Small intestine (tissue), 7 donors: ENCODE measurements around the gene SIGLEC1. TPM values are rescaled to one million over a fixed set of nuclear protein-coding genes. Genes with fewer than 3 reads are reported as not detected.
A peak's percentile ranks its signal among the peaks of the same experiment; 100 is the strongest.

Experiments used
- DNase-seq, 2 donors: peaks; one replicate each; pipeline versions ENCODE4 v3.0.0 to v3.0.0-alpha.2; 2013
- FAIRE-seq: peaks from 2 replicates; lab custom pipeline; 2012; peaks lifted over from hg19 to GRCh38; lab: Jason Lieb, UNC
- H3K27ac ChIP-seq, 3 donors: one replicate each; pipeline ENCODE4 v1.5.1; 2013; ENCODE audit warnings: low read length in 2 of 3, mild to moderate bottlenecking in 2 of 3, control low read depth in 1 of 3, inconsistent platforms in 1 of 3, low read depth in 1 of 3, moderate library complexity in 1 of 3
- H3K27me3 ChIP-seq, 3 donors: one replicate each; pipeline ENCODE4 v1.6.1; 2013; ENCODE audit warnings: low read length in 3 of 3, inconsistent platforms in 1 of 3; ENCODE audit not compliant: control insufficient read depth in 3 of 3, insufficient read depth in 3 of 3
- H3K36me3 ChIP-seq, 3 donors: one replicate each; pipeline ENCODE4 v1.6.1; 2013; ENCODE audit warnings: low read length in 3 of 3, inconsistent platforms in 1 of 3, low read depth in 1 of 3, mild to moderate bottlenecking in 1 of 3, moderate library complexity in 1 of 3; ENCODE audit not compliant: control insufficient read depth in 3 of 3, insufficient read depth in 2 of 3
- H3K4me1 ChIP-seq, 3 donors: one replicate each; pipeline ENCODE4 v1.6.1; 2013; ENCODE audit warnings: low read length in 2 of 3, inconsistent platforms in 1 of 3, low read depth in 1 of 3, mild to moderate bottlenecking in 1 of 3, moderate library complexity in 1 of 3; ENCODE audit not compliant: control insufficient read depth in 3 of 3, insufficient read depth in 2 of 3
- H3K4me3 ChIP-seq, 3 donors: one replicate each; pipeline ENCODE4 v1.5.1; 2013; ENCODE audit warnings: low read length in 3 of 3, control low read depth in 1 of 3, inconsistent platforms in 1 of 3, low read depth in 1 of 3, mild to moderate bottlenecking in 1 of 3, moderate library complexity in 1 of 3
- H3K9me3 ChIP-seq, 2 donors: one replicate each; pipeline ENCODE4 v1.6.1; 2013; ENCODE audit warnings: low read depth in 1 of 2, low read length in 1 of 2; ENCODE audit not compliant: control insufficient read depth in 2 of 2, insufficient read depth in 1 of 2
- WGBS, 3 donors: extraction: QIAGEN DNeasy Blood & Tissue Kit; methylation state at CpG; one replicate each; pipeline ENCODE4 v1.1.7; 2013; 5-methylcytosine and 5-hydroxymethylcytosine counted together
- polyA plus RNA-seq, 4 donors: library from polyadenylated mRNA; stranded (reverse) in 3 of 4; unstranded in 1 of 4; fragments of 200-250 nt in 3 of 4; fragments of 120-200 nt in 1 of 4; gene quantifications; one replicate each; pipeline versions ENCODE4 v1.2.1 to v1.2.3, GENCODE V29; 2013
- donor health status: healthy with polysubstance abuse.
- donor health status: control.
- donor health status: control.
- donor health status: Bipolar disorder and iron deficiency.
- donor health status: healthy.

The SIGLEC1 gene
- polyA plus RNA-seq, 4 donors, result 0.22 to 6.3 (median 2.3) TPM

DNA sequence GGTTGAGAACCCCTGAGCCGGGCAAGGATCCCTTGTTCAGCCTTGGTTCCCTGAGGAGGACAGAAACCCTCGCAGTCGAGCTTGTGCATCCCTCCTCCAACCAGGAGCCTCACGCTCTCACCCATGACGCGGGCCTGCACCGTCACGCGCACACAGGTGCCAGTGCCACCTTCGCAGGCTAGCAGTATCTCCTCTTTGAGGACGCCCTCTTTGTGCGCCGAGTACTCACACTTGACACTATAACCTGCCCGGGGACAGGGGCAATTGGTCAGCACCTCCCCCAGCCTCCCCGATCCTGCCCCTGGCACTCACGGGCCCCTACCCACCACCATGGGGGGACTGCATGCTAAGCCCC is 41.9 kb upstream of the SIGLEC1 start:
- DNase-seq (no peak), FAIRE-seq (no peak)
- 93 to 98% (median 95%) methylated on average over 16 of the region's 16 CpGs for WGBS, 3 donors
- Histone ChIP-seq H3K9me3 (no peaks in the 10 kb centered on the region), H3K36me3 (peaks cover 0 to 53% (median 0%) of the 10 kb centered on the region in 3 donors), H3K4me3 (no peak overlapping the region), H3K27ac (no peak overlapping the region), H3K4me1 (peaks cover 0 to 9% (median 3%) of the 10 kb centered on the region in 3 donors), H3K27me3 (peaks cover 0 to 21% (median 0%) of the 10 kb centered on the region in 3 donors)

GRCh38 chr20:3753501-3754275 is 41.3 kb upstream of the SIGLEC1 start:
- Histone ChIP-seq H3K27me3 (peaks cover 0 to 26% (median 0%) of the 10 kb centered on the region in 3 donors), H3K4me1 (peaks cover 0 to 9% (median 3%) of the 10 kb centered on the region in 3 donors), H3K9me3 (no peaks in the 10 kb centered on the region), H3K27ac (no peak overlapping the region), H3K4me3 (no peak overlapping the region), H3K36me3 (peaks cover 0 to 47% (median 0%) of the 10 kb centered on the region in 3 donors)
- DNase-seq, result no peak
- no peak for FAIRE-seq
- WGBS, 3 donors, result 86 to 92% (median 88%) methylated on average over 20 to 26 of the region's 26 CpGs

- Histone ChIP-seq H3K9me3 (no peaks in the 10 kb centered on the region), H3K4me1 (peaks cover 0 to 13% (median 3%) of the 10 kb centered on the region in 3 donors), H3K36me3 (peaks cover 0 to 45% (median 0%) of the 10 kb centered on the region in 3 donors), H3K4me3 (no peak overlapping the region), H3K27ac (no peak overlapping the region), H3K27me3 (peaks cover 0 to 29% (median 0%) of the 10 kb centered on the region in 3 donors)
- FAIRE-seq (no peak), DNase-seq (peak; percentile 64 to 72)
- WGBS, 3 donors, result 42 to 61% (median 43%) methylated on average over 4 of the region's 4 CpGs
Observed at GRCh38 chr20:3753098-3753497, 40.7 kb upstream of the SIGLEC1 start.

DNA sequence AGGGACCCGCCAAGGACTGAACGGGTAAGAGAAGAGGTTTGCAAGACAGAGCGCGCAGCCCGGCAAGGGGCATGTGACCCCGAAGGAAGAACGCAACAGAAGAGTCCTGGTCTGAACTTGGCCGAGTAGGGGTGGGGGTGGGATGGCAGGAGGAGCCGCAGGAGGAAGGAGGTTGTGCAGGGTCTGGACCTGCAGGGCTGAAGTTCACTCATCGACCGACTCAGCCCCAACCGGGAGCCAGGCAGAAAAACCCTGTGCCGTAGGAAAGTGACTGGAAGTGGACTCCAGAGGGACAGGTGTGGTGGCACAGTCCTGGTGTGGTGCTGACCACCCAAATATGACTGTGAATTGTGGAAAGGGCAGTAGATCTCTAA is 40.0 kb upstream of the SIGLEC1 start:
- peak overlapping the region in 2 of 3 donors; percentile 18 to 42 for H3K4me3 ChIP-seq
- peak in 1 of 2 donors; percentile 57 for DNase-seq
- no peaks in the 10 kb centered on the region for H3K9me3 ChIP-seq
- 21 to 45% (median 24%) methylated on average over 13 of the region's 13 CpGs for WGBS, 3 donors
- H3K27me3 ChIP-seq, result peaks cover 0 to 29% (median 0%) of the 10 kb centered on the region in 3 donors
- H3K27ac ChIP-seq, result no peak overlapping the region
- H3K36me3 ChIP-seq, result peaks cover 0 to 46% (median 0%) of the 10 kb centered on the region in 3 donors
- peaks cover 0 to 19% (median 3%) of the 10 kb centered on the region in 3 donors for H3K4me1 ChIP-seq
- no peak for FAIRE-seq

GRCh38 chr20:3751675-3752385 is 39.4 kb upstream of the SIGLEC1 start:
- H3K4me3 ChIP-seq, result peak overlapping the region in 2 of 3 donors; percentile 18 to 42
- peaks cover 0 to 23% (median 5%) of the 10 kb centered on the region in 3 donors for H3K4me1 ChIP-seq
- DNase-seq, result peak; percentile 72 to 79
- H3K27me3 ChIP-seq, result peaks cover 0 to 29% (median 0%) of the 10 kb centered on the region in 3 donors
- H3K27ac ChIP-seq, result no peak overlapping the region
- H3K9me3 ChIP-seq, result no peaks in the 10 kb centered on the region
- FAIRE-seq, result no peak
- H3K36me3 ChIP-seq, result peaks cover 0 to 50% (median 0%) of the 10 kb centered on the region in 3 donors
- 14 to 48% (median 30%) methylated on average over 91 to 95 of the region's 95 CpGs for WGBS, 3 donors

- 24 to 63% (median 45%) methylated on average over 18 to 31 of the region's 31 CpGs for WGBS, 3 donors
Observed at GRCh38 chr20:3751305-3751674, 38.9 kb upstream of the SIGLEC1 start.

DNA sequence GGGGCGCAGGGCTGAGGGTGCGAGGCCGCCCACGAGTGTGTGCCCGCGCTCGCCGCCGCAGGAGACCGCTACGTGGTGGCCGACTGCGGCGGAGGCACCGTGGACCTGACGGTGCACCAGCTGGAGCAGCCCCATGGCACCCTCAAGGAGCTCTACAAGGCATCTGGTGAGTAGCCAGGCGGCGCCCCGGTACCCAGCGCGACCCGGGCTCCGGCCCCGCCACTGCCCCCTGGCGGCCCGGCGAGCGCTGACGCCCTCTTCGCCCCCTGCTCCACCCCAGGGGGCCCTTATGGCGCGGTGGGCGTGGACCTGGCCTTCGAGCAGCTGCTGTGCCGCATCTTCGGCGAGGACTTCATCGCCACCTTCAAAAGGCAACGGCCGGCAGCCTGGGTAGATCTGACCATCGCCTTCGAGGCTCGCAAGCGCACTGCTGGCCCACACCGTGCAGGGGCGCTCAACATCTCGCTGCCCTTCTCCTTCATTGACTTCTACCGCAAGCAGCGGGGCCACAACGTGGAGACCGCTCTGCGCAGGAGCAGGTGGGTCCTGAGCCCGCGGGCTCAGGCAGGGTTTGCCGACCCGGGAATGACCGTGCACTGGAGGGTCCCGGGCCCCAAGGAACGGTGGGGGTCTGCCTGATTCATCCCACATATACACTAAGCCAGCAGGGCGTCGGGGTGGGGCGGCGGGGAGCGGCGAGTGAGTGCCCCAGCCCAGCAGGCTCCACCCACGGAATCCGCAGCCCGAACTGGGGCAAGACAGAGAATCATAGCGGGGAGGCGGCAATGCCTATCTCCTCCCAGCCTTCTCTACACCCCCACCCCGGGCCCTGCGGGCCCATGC is 37.5 kb upstream of the SIGLEC1 start:
- Histone ChIP-seq H3K4me1 (peaks cover 0 to 23% (median 7%) of the 10 kb centered on the region in 3 donors), H3K4me3 (no peak overlapping the region), H3K36me3 (peaks cover 0 to 38% (median 0%) of the 10 kb centered on the region in 3 donors), H3K27me3 (peaks cover 0 to 29% (median 0%) of the 10 kb centered on the region in 3 donors), H3K9me3 (no peaks in the 10 kb centered on the region), H3K27ac (no peak overlapping the region)
- WGBS, 3 donors, result 26 to 52% (median 33%) methylated on average over 69 to 72 of the region's 72 CpGs
- DNase-seq (peak; percentile 38 to 71), FAIRE-seq (no peak)

More at GRCh38 chr20:3751305-3751674, 38.9 kb upstream of the SIGLEC1 start:
- Histone ChIP-seq H3K27me3 (peaks cover 0 to 29% (median 0%) of the 10 kb centered on the region in 3 donors), H3K4me1 (peaks cover 0 to 23% (median 7%) of the 10 kb centered on the region in 3 donors), H3K9me3 (no peaks in the 10 kb centered on the region), H3K36me3 (peaks cover 0 to 48% (median 0%) of the 10 kb centered on the region in 3 donors), H3K4me3 (peak overlapping the region in 1 of 3 donors; percentile 42), H3K27ac (no peak overlapping the region)
- DNase-seq (no peak), FAIRE-seq (no peak)
